Measurements from ENCODE around the gene ZFAND4. TPM values are rescaled to one million over a fixed set of nuclear protein-coding genes. Genes with fewer than 3 reads are reported as not detected.
"Not testable (repeated sequence)": the region's sequence is repeated elsewhere in the genome, so short reads cannot be mapped to it uniquely, and the experiment has no call there.

ZFAND4 gene
- 10 to 100 TPM; 16.3 to 20.6 (median 18.6) TPM for total RNA-seq
- polyA plus RNA-seq, result 5.4 TPM
- long read RNA-seq, donor 1, partial matches to known transcripts, result 11 of 30 reads
- long read RNA-seq, donor 1, other reads (novel, unspliced or antisense), result 19 of 30 reads
- long read RNA-seq, donor 2, partial matches to known transcripts, result 6 of 12 reads
- long read RNA-seq, donor 2, other reads (novel, unspliced or antisense), result 6 of 12 reads
- long read RNA-seq, donor 3, partial matches to known transcripts, result 1 of 20 reads
- long read RNA-seq, donor 3, other reads (novel, unspliced or antisense), result 19 of 20 reads
- long read RNA-seq, donor 4, partial matches to known transcripts, result 2 of 9 reads
- long read RNA-seq, donor 4, other reads (novel, unspliced or antisense), result 7 of 9 reads

- no peaks in the 10 kb centered on the region for H3K9me3 ChIP-seq (ENCODE audit: control insufficient read depth, low read length)
- peak; percentile 99 for DNase-seq
- H3K4me3 ChIP-seq (ENCODE audit: low read length), result peak within 1 kb of the TSS; percentile 55
- no peaks in the 10 kb centered on the region for H3K4me1 ChIP-seq (ENCODE audit: control insufficient read depth, insufficient read depth, low read length)
- peak; percentile 99 for ATAC-seq
- peak within 1 kb of the TSS; percentile 86 for H3K27ac ChIP-seq (ENCODE audit: low read length)
- WGBS, result under 1% methylated on average over 96 of the region's 96 CpGs
- intact Hi-C loops (cut with DNase I), result loop anchor here in 2 of 4 donors (10.0 kb wide), 3 partner anchors 78 to 418 kb away; no protein-coding TSS in a partner anchor
- no peaks in the 10 kb centered on the region for H3K27me3 ChIP-seq (ENCODE audit: control insufficient read depth, insufficient read depth)
Measured at GRCh38 chr10:45672181-45673073, at the start of gene ZFAND4. TSS of gene ZFAND4 (minus strand) at chr10:45672772. CDS start at chr10:45663725, 9,047 bp downstream.

- H3K9me3 ChIP-seq (ENCODE audit: control insufficient read depth, low read length); H3K4me1 ChIP-seq (ENCODE audit: control insufficient read depth, insufficient read depth, low read length); H3K27me3 ChIP-seq (ENCODE audit: control insufficient read depth, insufficient read depth); H3K27ac ChIP-seq (ENCODE audit: low read length); ATAC-seq; H3K4me3 ChIP-seq (ENCODE audit: low read length); intact Hi-C loops (cut with DNase I); DNase-seq: not testable (repeated sequence)
- 55% methylated on average over 9 of the region's 10 CpGs for WGBS
Measured at GRCh38 chr10:45721503-45721902, 48.9 kb upstream of the ZFAND4 start.

GRCh38 chr10:45717642-45718041, 45.1 kb upstream of the ZFAND4 start:
- H3K4me1 ChIP-seq (ENCODE audit: control insufficient read depth, insufficient read depth, low read length); ATAC-seq; intact Hi-C loops (cut with DNase I); H3K27me3 ChIP-seq (ENCODE audit: control insufficient read depth, insufficient read depth); H3K27ac ChIP-seq (ENCODE audit: low read length); H3K4me3 ChIP-seq (ENCODE audit: low read length); DNase-seq; H3K9me3 ChIP-seq (ENCODE audit: control insufficient read depth, low read length): not testable (repeated sequence)
- 68% methylated on average over 1 of the region's 1 CpG for WGBS

- H3K9me3 ChIP-seq (ENCODE audit: control insufficient read depth, low read length); DNase-seq; H3K27ac ChIP-seq (ENCODE audit: low read length); intact Hi-C loops (cut with DNase I); H3K4me1 ChIP-seq (ENCODE audit: control insufficient read depth, insufficient read depth, low read length); H3K27me3 ChIP-seq (ENCODE audit: control insufficient read depth, insufficient read depth); H3K4me3 ChIP-seq (ENCODE audit: low read length); ATAC-seq: not testable (repeated sequence)
- WGBS, result 65% methylated on average over 3 of the region's 3 CpGs
Measured at GRCh38 chr10:45717053-45717452, 44.5 kb upstream of the ZFAND4 start.

GRCh38 chr10:45711223-45711622, 38.7 kb upstream of the ZFAND4 start:
- intact Hi-C loops (cut with DNase I); DNase-seq; H3K4me1 ChIP-seq (ENCODE audit: control insufficient read depth, insufficient read depth, low read length); H3K27ac ChIP-seq (ENCODE audit: low read length); H3K27me3 ChIP-seq (ENCODE audit: control insufficient read depth, insufficient read depth); ATAC-seq; H3K9me3 ChIP-seq (ENCODE audit: control insufficient read depth, low read length); H3K4me3 ChIP-seq (ENCODE audit: low read length): not testable (repeated sequence)
- 64% methylated on average over 2 of the region's 5 CpGs for WGBS

GRCh38 chr10:45710200-45710796, 37.7 kb upstream of the ZFAND4 start:
- H3K9me3 ChIP-seq (ENCODE audit: control insufficient read depth, low read length); H3K4me3 ChIP-seq (ENCODE audit: low read length); H3K27me3 ChIP-seq (ENCODE audit: control insufficient read depth, insufficient read depth); ATAC-seq; H3K4me1 ChIP-seq (ENCODE audit: control insufficient read depth, insufficient read depth, low read length); intact Hi-C loops (cut with DNase I); DNase-seq; H3K27ac ChIP-seq (ENCODE audit: low read length): not testable (repeated sequence)
- 42% methylated on average over 2 of the region's 3 CpGs for WGBS

- ATAC-seq; DNase-seq; H3K27me3 ChIP-seq (ENCODE audit: control insufficient read depth, insufficient read depth); H3K27ac ChIP-seq (ENCODE audit: low read length); H3K4me3 ChIP-seq (ENCODE audit: low read length); H3K4me1 ChIP-seq (ENCODE audit: control insufficient read depth, insufficient read depth, low read length); H3K9me3 ChIP-seq (ENCODE audit: control insufficient read depth, low read length): not testable (repeated sequence)
- 94% methylated on average over 13 of the region's 14 CpGs for WGBS
- intact Hi-C loops (cut with DNase I), result loop anchor here in 2 of 4 donors (10.0 kb wide), 3 partner anchors 84 to 424 kb away; no protein-coding TSS in a partner anchor
Measured at GRCh38 chr10:45678467-45678866, 5.9 kb upstream of the ZFAND4 start.

- Histone ChIP-seq H3K9me3 (ENCODE audit: control insufficient read depth, low read length) (no peaks in the 10 kb centered on the region), H3K4me3 (ENCODE audit: low read length) (no peak overlapping the region), H3K27ac (ENCODE audit: low read length) (no peak overlapping the region), H3K4me1 (ENCODE audit: control insufficient read depth, insufficient read depth, low read length) (no peaks in the 10 kb centered on the region), H3K27me3 (ENCODE audit: control insufficient read depth, insufficient read depth) (no peaks in the 10 kb centered on the region)
- DNase-seq (no peak), ATAC-seq (no peak)
- intact Hi-C loops (cut with DNase I), result loop anchor here in 2 of 4 donors (10.0 kb wide), 3 partner anchors 81 to 421 kb away; no protein-coding TSS in a partner anchor
- WGBS, result 91% methylated on average over 8 of the region's 8 CpGs
Measured at GRCh38 chr10:45675388-45675787, 2.8 kb upstream of the ZFAND4 start.

GRCh38 chr10:45673074-45673648, 589 bp upstream of the ZFAND4 start:
- peak in 1 of 2 donors; percentile 6 for ATAC-seq
- 41% methylated on average over 19 of the region's 19 CpGs for WGBS
- peak overlapping the region; percentile 86 for H3K27ac ChIP-seq (ENCODE audit: low read length)
- H3K4me1 ChIP-seq (ENCODE audit: control insufficient read depth, insufficient read depth, low read length), result no peaks in the 10 kb centered on the region
- no peaks in the 10 kb centered on the region for H3K27me3 ChIP-seq (ENCODE audit: control insufficient read depth, insufficient read depth)
- H3K4me3 ChIP-seq (ENCODE audit: low read length), result peak overlapping the region; percentile 55
- intact Hi-C loops (cut with DNase I), result loop anchor here in 2 of 4 donors (10.0 kb wide), 3 partner anchors 78 to 418 kb away; no protein-coding TSS in a partner anchor
- H3K9me3 ChIP-seq (ENCODE audit: control insufficient read depth, low read length), result no peaks in the 10 kb centered on the region
- peak; percentile 33 to 58 (median 50) for DNase-seq

- not testable (repeated sequence) for H3K4me3 ChIP-seq (ENCODE audit: low read length)
- intact Hi-C loops (cut with DNase I), result loop anchor here in 2 of 4 donors (10.0 kb wide), 3 partner anchors 76 to 416 kb away; no protein-coding TSS in a partner anchor
Measured at GRCh38 chr10:45671300-45671699, 1.3 kb downstream of the ZFAND4 start.

More at GRCh38 chr10:45671300-45671699, 1.3 kb downstream of the ZFAND4 start:
- ATAC-seq; H3K27me3 ChIP-seq (ENCODE audit: control insufficient read depth, insufficient read depth); DNase-seq; H3K9me3 ChIP-seq (ENCODE audit: control insufficient read depth, low read length); H3K27ac ChIP-seq (ENCODE audit: low read length); H3K4me1 ChIP-seq (ENCODE audit: control insufficient read depth, insufficient read depth, low read length): not testable (repeated sequence)
- WGBS, result 92% methylated on average over 4 of the region's 4 CpGs
